ENCODE measurements around the gene SMARCC1.

Gene SMARCC1

GRCh38 chr3:47567149-47567548 is 214.5 kb downstream of the SMARCC1 start:
- Histone ChIP-seq H3K9me2 (replicated peaks; ENCODE audit: low read depth, low read length) (no peaks in the 10 kb centered on the region), H4K20me1 (ENCODE audit: insufficient read depth, low read length, poor library complexity, severe bottlenecking) (no peaks in the 10 kb centered on the region), H2AFZ (ENCODE audit: low read length) (no peak overlapping the region), H3K4me2 (ENCODE audit: low read depth, low read length, poor library complexity, severe bottlenecking) (no peak overlapping the region), H3K36me3 (ENCODE audit: insufficient read depth, low read length) (no peaks in the 10 kb centered on the region), H3K27me3 (ENCODE audit: insufficient read depth, low read length, poor library complexity, severe bottlenecking) (no peaks in the 10 kb centered on the region), H3F3A (ENCODE audit: low read depth) (no peaks in the 10 kb centered on the region), H3K9me3 (ENCODE audit: insufficient read depth, low read depth, low read length) (no peaks in the 10 kb centered on the region), H3K4me3 (ENCODE audit: low read length, poor library complexity, severe bottlenecking) (no peak overlapping the region), H3K4me1 (ENCODE audit: insufficient read depth, low read length, poor library complexity, severe bottlenecking) (no peaks in the 10 kb centered on the region), H3K79me2 (ENCODE audit: insufficient read depth, low read length) (no peaks in the 10 kb centered on the region), H3K9ac (ENCODE audit: low read depth, low read length, poor library complexity, severe bottlenecking) (no peak overlapping the region)
- TF ChIP-seq CTCF (conservative IDR thresholded peaks at IDR 0.05; ENCODE audit: low read length), result no peak
- TF ChIP-seq EZH2phosphoT487 (IDR thresholded peaks at IDR 0.05; ENCODE audit: borderline replicate concordance), result no peak

- H3K4me1 ChIP-seq (ENCODE audit: insufficient read depth, low read length, poor library complexity, severe bottlenecking), result no peaks in the 10 kb centered on the region
These were observed 215.0 kb downstream of the SMARCC1 start for GRCh38 chr3:47566667-47567066.

GRCh38 chr3:47565734-47566550 is 215.8 kb downstream of the SMARCC1 start:
- no peaks in the 10 kb centered on the region for H4K20me1 ChIP-seq (ENCODE audit: insufficient read depth, low read length, poor library complexity, severe bottlenecking)
- no peaks in the 10 kb centered on the region for H3K36me3 ChIP-seq (ENCODE audit: insufficient read depth, low read length)
- TF ChIP-seq EZH2phosphoT487 (IDR thresholded peaks at IDR 0.05; ENCODE audit: borderline replicate concordance) (no peak), CTCF (conservative IDR thresholded peaks at IDR 0.05; ENCODE audit: low read length) (no peak)
- H3F3A ChIP-seq (ENCODE audit: low read depth), result no peaks in the 10 kb centered on the region
- H3K9me3 ChIP-seq (ENCODE audit: insufficient read depth, low read depth, low read length), result no peaks in the 10 kb centered on the region
- no peak overlapping the region for H3K9ac ChIP-seq (ENCODE audit: low read depth, low read length, poor library complexity, severe bottlenecking)
- H3K9me2 ChIP-seq (replicated peaks; ENCODE audit: low read depth, low read length), result no peaks in the 10 kb centered on the region
- H3K27me3 ChIP-seq (ENCODE audit: insufficient read depth, low read length, poor library complexity, severe bottlenecking), result no peaks in the 10 kb centered on the region
- H3K4me3 ChIP-seq (ENCODE audit: low read length, poor library complexity, severe bottlenecking), result no peak overlapping the region
- no peak overlapping the region for H3K4me2 ChIP-seq (ENCODE audit: low read depth, low read length, poor library complexity, severe bottlenecking)
- no peak overlapping the region for H2AFZ ChIP-seq (ENCODE audit: low read length)
- no peaks in the 10 kb centered on the region for H3K79me2 ChIP-seq (ENCODE audit: insufficient read depth, low read length)
- H3K4me1 ChIP-seq (ENCODE audit: insufficient read depth, low read length, poor library complexity, severe bottlenecking), result no peaks in the 10 kb centered on the region

More at GRCh38 chr3:47566667-47567066, 215.0 kb downstream of the SMARCC1 start:
- no peaks in the 10 kb centered on the region for H4K20me1 ChIP-seq (ENCODE audit: insufficient read depth, low read length, poor library complexity, severe bottlenecking)
- H3K36me3 ChIP-seq (ENCODE audit: insufficient read depth, low read length), result no peaks in the 10 kb centered on the region
- no peak overlapping the region for H3K9ac ChIP-seq (ENCODE audit: low read depth, low read length, poor library complexity, severe bottlenecking)
- no peaks in the 10 kb centered on the region for H3K9me3 ChIP-seq (ENCODE audit: insufficient read depth, low read depth, low read length)
- no peaks in the 10 kb centered on the region for H3K27me3 ChIP-seq (ENCODE audit: insufficient read depth, low read length, poor library complexity, severe bottlenecking)
- H3K79me2 ChIP-seq (ENCODE audit: insufficient read depth, low read length), result no peaks in the 10 kb centered on the region
- H3F3A ChIP-seq (ENCODE audit: low read depth), result no peaks in the 10 kb centered on the region
- H3K4me2 ChIP-seq (ENCODE audit: low read depth, low read length, poor library complexity, severe bottlenecking), result no peak overlapping the region
- no peak overlapping the region for H3K4me3 ChIP-seq (ENCODE audit: low read length, poor library complexity, severe bottlenecking)
- no peak overlapping the region for H2AFZ ChIP-seq (ENCODE audit: low read length)
- H3K9me2 ChIP-seq (replicated peaks; ENCODE audit: low read depth, low read length), result no peaks in the 10 kb centered on the region
- no peak for TF ChIP-seq EZH2phosphoT487 (IDR thresholded peaks at IDR 0.05; ENCODE audit: borderline replicate concordance)
- no peak for TF ChIP-seq CTCF (conservative IDR thresholded peaks at IDR 0.05; ENCODE audit: low read length)

Measured in Loucy (cell line).